ENCODE measurements around the gene PDE11A.

Gene PDE11A

DNA sequence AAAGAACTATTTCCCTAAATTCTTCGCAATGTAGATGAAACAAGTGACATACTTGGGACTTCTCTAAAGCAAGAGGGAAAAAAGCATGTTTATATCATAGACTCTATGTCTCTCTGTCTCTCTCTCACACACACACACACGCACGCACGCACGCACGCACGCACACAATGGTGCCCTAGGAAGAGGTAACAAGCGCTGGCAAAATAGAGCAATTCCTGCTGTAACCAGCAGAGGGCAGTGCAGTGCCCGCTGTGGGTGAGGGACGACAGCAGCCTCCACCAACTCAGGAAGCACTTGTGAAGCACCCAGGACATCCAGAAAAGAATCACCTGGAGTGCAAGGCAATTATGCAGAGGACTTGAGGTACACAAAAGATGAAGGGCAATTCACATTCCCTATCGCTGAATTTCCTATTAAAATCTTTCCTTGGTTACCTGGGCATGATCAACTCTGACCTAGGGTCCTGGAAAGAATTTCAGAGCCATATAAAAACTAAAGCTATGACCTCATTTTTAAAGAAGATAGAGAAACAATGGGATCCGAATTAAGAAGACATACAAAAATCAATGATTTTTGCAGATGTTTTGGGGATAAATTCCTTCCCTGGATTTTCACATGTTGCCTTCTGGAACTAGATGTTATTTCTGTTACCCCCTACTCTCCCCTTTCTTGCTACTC is 166.4 kb downstream of the PDE11A start:
- H3K4me1 Mint-ChIP-seq = peaks cover 3% of the 10 kb centered on the region
- no peaks in the 10 kb centered on the region for H3K27me3 Mint-ChIP-seq
- ATAC-seq (peak; percentile 84), DNase-seq (peak; percentile 74)
- no peak overlapping the region for H3K4me3 Mint-ChIP-seq
- no peaks in the 10 kb centered on the region for H3K9me3 Mint-ChIP-seq
- H3K36me3 Mint-ChIP-seq (ENCODE audit: low read depth) = no peaks in the 10 kb centered on the region
- H3K27ac Mint-ChIP-seq = no peak overlapping the region

- ATAC-seq = no peak
- Mint-ChIP-seq H3K36me3 (ENCODE audit: low read depth) (no peaks in the 10 kb centered on the region), H3K4me1 (peaks cover 3% of the 10 kb centered on the region), H3K9me3 (no peaks in the 10 kb centered on the region), H3K4me3 (no peak overlapping the region), H3K27me3 (no peaks in the 10 kb centered on the region), H3K27ac (no peak overlapping the region)
- DNase-seq = no peak
Measured at GRCh38 chr2:177905640-177906039, 166.9 kb downstream of the PDE11A start.

GRCh38 chr2:177902395-177903163 is 170.0 kb downstream of the PDE11A start:
- H3K27me3 Mint-ChIP-seq = no peaks in the 10 kb centered on the region
- DNase-seq = no peak
- H3K4me1 Mint-ChIP-seq = peaks cover 3% of the 10 kb centered on the region
- no peak overlapping the region for H3K4me3 Mint-ChIP-seq
- ATAC-seq = no peak
- no peak overlapping the region for H3K27ac Mint-ChIP-seq
- H3K36me3 Mint-ChIP-seq (ENCODE audit: low read depth) = no peaks in the 10 kb centered on the region
- no peaks in the 10 kb centered on the region for H3K9me3 Mint-ChIP-seq

DNA sequence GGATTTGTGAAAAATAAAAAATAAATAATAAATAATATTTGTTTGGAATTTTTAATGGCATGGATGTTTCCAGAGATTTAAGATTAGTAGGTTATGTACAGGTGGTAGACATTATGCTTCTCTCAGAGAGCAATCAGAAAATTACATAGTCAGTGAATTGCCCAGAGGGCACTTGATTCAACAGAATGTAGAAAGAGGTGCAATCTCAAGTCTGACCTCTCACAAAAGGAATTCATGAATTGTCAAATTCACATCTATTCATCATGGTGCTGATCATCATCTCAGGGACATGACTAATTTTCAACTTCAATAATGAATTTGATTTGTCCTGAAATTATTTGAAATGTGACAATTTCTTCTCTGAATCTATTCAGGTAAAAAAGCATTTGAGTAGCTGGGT is 172.5 kb downstream of the PDE11A start:
- DNase-seq (no peak), ATAC-seq (no peak)
- H3K4me1 Mint-ChIP-seq = no peaks in the 10 kb centered on the region
- H3K9me3 Mint-ChIP-seq = no peaks in the 10 kb centered on the region
- H3K27ac Mint-ChIP-seq = no peak overlapping the region
- H3K4me3 Mint-ChIP-seq = no peak overlapping the region
- H3K36me3 Mint-ChIP-seq (ENCODE audit: low read depth) = no peaks in the 10 kb centered on the region
- H3K27me3 Mint-ChIP-seq = no peaks in the 10 kb centered on the region

DNA sequence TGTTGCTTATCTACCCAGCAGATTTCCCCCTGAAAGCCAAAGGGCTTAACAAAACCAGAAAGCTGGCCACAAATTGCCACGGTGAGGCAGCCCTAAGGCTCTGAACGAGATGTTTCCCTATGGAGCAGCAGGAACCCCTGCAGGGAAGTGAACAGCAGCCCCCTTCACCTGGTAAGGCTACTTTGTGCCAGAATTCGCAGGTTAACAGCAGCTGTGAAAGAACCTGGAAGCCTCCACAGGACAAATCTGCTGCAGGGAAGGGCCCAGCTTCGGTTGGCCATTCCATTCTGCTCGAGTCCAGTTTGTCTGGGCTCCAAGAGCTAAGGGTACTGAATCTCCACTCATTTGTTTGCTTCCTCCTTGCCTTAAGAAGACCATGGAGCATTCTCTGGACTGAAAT is 175.3 kb downstream of the PDE11A start:
- no peaks in the 10 kb centered on the region for H3K9me3 Mint-ChIP-seq
- DNase-seq = no peak
- H3K4me3 Mint-ChIP-seq = no peak overlapping the region
- no peaks in the 10 kb centered on the region for H3K4me1 Mint-ChIP-seq
- H3K27ac Mint-ChIP-seq = no peak overlapping the region
- ATAC-seq = no peak
- H3K36me3 Mint-ChIP-seq (ENCODE audit: low read depth) = no peaks in the 10 kb centered on the region
- H3K27me3 Mint-ChIP-seq = peaks cover 2% of the 10 kb centered on the region

DNA sequence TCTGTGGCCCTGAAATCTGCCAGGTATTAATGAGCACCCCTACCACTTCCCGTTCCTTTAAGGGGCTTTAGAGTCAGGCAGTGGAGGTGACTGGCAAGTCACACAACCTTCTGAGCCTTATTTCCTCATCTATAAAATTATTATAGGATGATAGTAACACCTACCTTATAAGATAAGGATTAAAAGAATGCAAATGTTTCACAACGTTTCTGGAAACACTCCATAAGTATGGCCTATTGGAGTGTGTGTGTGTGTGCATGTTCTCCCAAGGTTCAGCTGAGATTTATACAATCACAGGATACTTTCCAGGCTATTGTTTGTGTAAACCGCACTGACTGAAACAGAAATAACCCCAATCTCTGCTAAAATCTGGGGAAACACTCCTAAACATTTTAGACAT is 176.0 kb downstream of the PDE11A start:
- no peaks in the 10 kb centered on the region for H3K36me3 Mint-ChIP-seq (ENCODE audit: low read depth)
- H3K4me1 Mint-ChIP-seq = no peaks in the 10 kb centered on the region
- no peak for ATAC-seq
- no peak overlapping the region for H3K4me3 Mint-ChIP-seq
- no peak for DNase-seq
- H3K27me3 Mint-ChIP-seq = peaks cover 2% of the 10 kb centered on the region
- H3K9me3 Mint-ChIP-seq = no peaks in the 10 kb centered on the region
- H3K27ac Mint-ChIP-seq = no peak overlapping the region

GRCh38 chr2:177894546-177894945 is 178.0 kb downstream of the PDE11A start:
- Mint-ChIP-seq H3K27me3 (peaks cover 2% of the 10 kb centered on the region), H3K4me3 (no peak overlapping the region), H3K4me1 (no peaks in the 10 kb centered on the region), H3K36me3 (ENCODE audit: low read depth) (no peaks in the 10 kb centered on the region), H3K27ac (no peak overlapping the region), H3K9me3 (no peaks in the 10 kb centered on the region)
- no peak for DNase-seq
- ATAC-seq = no peak

DNA sequence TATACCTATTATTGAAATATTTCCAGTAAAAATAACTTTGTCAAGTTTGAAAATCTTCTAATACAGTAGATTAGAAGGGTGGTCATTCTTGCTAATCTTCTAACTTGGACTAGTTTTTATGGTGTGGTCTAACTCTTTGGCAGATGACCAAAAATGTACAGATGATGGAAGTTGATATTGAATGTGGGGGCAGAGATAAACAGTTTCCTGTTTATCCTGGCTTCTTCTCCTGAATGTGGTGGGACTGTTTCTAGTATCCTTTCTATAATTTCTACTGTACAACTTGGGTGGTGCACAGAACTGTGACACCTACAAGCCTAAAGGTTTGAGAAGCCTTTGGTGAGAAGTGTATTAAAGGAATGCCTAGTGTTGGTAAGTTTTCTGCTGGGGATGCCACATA is 178.7 kb downstream of the PDE11A start:
- H3K27me3 Mint-ChIP-seq = peaks cover 2% of the 10 kb centered on the region
- DNase-seq (no peak), ATAC-seq (no peak)
- H3K4me1 Mint-ChIP-seq = no peaks in the 10 kb centered on the region
- no peak overlapping the region for H3K4me3 Mint-ChIP-seq
- H3K9me3 Mint-ChIP-seq = no peaks in the 10 kb centered on the region
- no peak overlapping the region for H3K27ac Mint-ChIP-seq
- H3K36me3 Mint-ChIP-seq (ENCODE audit: low read depth) = no peaks in the 10 kb centered on the region

DNA sequence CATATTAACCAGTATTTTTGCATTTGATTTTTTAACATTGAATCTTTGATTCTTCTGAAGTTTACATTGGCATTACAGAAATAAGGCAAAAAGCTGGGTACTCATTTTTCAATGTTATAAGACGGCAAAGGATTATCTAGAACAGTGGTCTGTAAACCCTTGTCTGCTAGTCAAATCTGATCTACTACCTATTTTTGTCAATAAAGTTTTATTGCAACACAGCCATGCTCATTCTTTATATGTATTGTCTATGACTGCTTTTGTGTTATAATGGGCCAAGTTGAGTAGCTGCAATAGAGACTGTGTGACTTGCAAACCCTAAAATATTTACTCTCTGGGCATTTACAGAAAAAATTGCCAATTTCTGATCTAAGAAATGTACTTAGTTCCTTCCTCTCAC is 181.0 kb downstream of the PDE11A start:
- DNase-seq = no peak
- Mint-ChIP-seq H3K4me1 (no peaks in the 10 kb centered on the region), H3K36me3 (ENCODE audit: low read depth) (no peaks in the 10 kb centered on the region), H3K4me3 (no peak overlapping the region), H3K27ac (no peak overlapping the region), H3K9me3 (no peaks in the 10 kb centered on the region), H3K27me3 (peaks cover 2% of the 10 kb centered on the region)
- no peak for ATAC-seq

GRCh38 chr2:177889818-177890460 is 182.6 kb downstream of the PDE11A start:
- no peaks in the 10 kb centered on the region for H3K4me1 Mint-ChIP-seq
- no peaks in the 10 kb centered on the region for H3K36me3 Mint-ChIP-seq (ENCODE audit: low read depth)
- H3K9me3 Mint-ChIP-seq = no peaks in the 10 kb centered on the region
- no peak for DNase-seq
- no peak for ATAC-seq
- H3K27ac Mint-ChIP-seq = no peak overlapping the region
- H3K4me3 Mint-ChIP-seq = no peak overlapping the region
- peaks cover 2% of the 10 kb centered on the region for H3K27me3 Mint-ChIP-seq

DNA sequence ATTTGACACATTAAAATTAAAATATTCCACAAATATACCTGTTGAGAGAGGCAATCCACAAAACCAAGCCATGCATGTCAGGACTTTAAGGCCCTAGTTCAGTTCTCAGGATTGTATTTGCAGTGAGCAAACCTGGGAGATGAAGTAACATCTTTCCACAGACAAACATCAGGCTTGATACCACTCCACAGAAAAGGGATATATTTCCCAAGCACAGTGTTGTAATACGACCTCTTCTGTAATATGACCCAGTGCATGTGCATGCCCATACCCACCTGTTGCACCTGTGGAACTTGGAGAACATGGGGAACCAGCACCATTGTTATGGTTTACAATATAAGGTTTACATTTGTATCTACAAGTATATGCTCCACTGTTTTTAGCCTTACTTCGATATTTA is 184.0 kb downstream of the PDE11A start:
- no peaks in the 10 kb centered on the region for H3K9me3 Mint-ChIP-seq
- H3K27me3 Mint-ChIP-seq = no peaks in the 10 kb centered on the region
- no peak overlapping the region for H3K27ac Mint-ChIP-seq
- ATAC-seq (no peak), DNase-seq (no peak)
- H3K36me3 Mint-ChIP-seq (ENCODE audit: low read depth) = no peaks in the 10 kb centered on the region
- no peaks in the 10 kb centered on the region for H3K4me1 Mint-ChIP-seq
- H3K4me3 Mint-ChIP-seq = no peak overlapping the region

GRCh38 chr2:177887722-177888121 is 184.9 kb downstream of the PDE11A start:
- no peak overlapping the region for H3K4me3 Mint-ChIP-seq
- H3K27me3 Mint-ChIP-seq = no peaks in the 10 kb centered on the region
- H3K36me3 Mint-ChIP-seq (ENCODE audit: low read depth) = no peaks in the 10 kb centered on the region
- no peaks in the 10 kb centered on the region for H3K4me1 Mint-ChIP-seq
- no peak overlapping the region for H3K27ac Mint-ChIP-seq
- DNase-seq (no peak), ATAC-seq (no peak)
- H3K9me3 Mint-ChIP-seq = no peaks in the 10 kb centered on the region

DNA sequence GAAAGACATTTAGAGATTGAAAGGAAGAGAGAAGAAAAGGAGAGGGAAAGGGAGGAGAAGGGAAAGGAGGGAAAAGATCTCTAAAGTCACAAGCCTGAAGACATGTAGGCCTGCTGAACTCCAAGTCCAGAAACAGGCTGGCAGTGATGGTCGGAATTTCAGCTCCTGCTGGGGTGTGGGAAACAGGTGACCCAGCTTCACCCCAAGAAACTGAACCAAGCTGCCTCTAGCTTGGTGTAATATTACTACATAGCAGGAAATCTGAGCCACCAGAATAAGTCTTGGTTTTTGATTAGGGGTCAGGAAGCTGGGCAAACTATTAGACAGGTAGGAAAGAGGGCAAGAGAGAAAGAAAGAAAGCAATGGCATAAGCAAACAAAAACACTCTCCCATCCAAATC is 185.8 kb downstream of the PDE11A start:
- Mint-ChIP-seq H3K4me3 (no peak overlapping the region), H3K36me3 (ENCODE audit: low read depth) (no peaks in the 10 kb centered on the region), H3K27ac (no peak overlapping the region), H3K9me3 (no peaks in the 10 kb centered on the region), H3K4me1 (no peaks in the 10 kb centered on the region), H3K27me3 (no peaks in the 10 kb centered on the region)
- DNase-seq (no peak), ATAC-seq (no peak)

- Mint-ChIP-seq H3K4me1 (no peaks in the 10 kb centered on the region), H3K27ac (no peak overlapping the region), H3K9me3 (no peaks in the 10 kb centered on the region), H3K36me3 (ENCODE audit: low read depth) (no peaks in the 10 kb centered on the region), H3K4me3 (no peak overlapping the region), H3K27me3 (no peaks in the 10 kb centered on the region)
- no peak for ATAC-seq
- no peak for DNase-seq
Measured at GRCh38 chr2:177885828-177886466, 186.6 kb downstream of the PDE11A start.

- H3K27ac Mint-ChIP-seq = no peak overlapping the region
- H3K4me1 Mint-ChIP-seq = no peaks in the 10 kb centered on the region
- H3K4me3 Mint-ChIP-seq = no peak overlapping the region
- H3K9me3 Mint-ChIP-seq = no peaks in the 10 kb centered on the region
- DNase-seq (no peak), ATAC-seq (no peak)
- H3K36me3 Mint-ChIP-seq (ENCODE audit: low read depth) = no peaks in the 10 kb centered on the region
- no peaks in the 10 kb centered on the region for H3K27me3 Mint-ChIP-seq
Measured at GRCh38 chr2:177883177-177883576, 189.4 kb downstream of the PDE11A start.

Measured in activated naive CD8-positive, alpha-beta T cell treated with anti-CD3 and anti-CD28 coated beads, Interleukin-2, amount 50 U/mL, for 24 hours (primary cell).